Activated CD8-positive, alpha-beta memory T cell treated with anti-CD3 and anti-CD28 coated beads, Interleukin-2, amount 50 U/mL, for 4 hours (primary cell): Measurements from ENCODE around the gene ADRM1.

Experiments used
- DNase-seq: peaks from one replicate; pipeline ENCODE4 v3.0.0-alpha.2; 2020

ADRM1 gene

GRCh38 chr20:62302341-62303061 is at the start of gene ADRM1:
TSS of gene ADRM1 (plus strand) at chr20:62302997. CDS start at chr20:62303569, 572 bp downstream.
- DNase-seq, result peak; percentile 97

- DNase-seq, result no peak
Measured at GRCh38 chr20:62253398-62253797, 49.4 kb upstream of the ADRM1 start.

DNA sequence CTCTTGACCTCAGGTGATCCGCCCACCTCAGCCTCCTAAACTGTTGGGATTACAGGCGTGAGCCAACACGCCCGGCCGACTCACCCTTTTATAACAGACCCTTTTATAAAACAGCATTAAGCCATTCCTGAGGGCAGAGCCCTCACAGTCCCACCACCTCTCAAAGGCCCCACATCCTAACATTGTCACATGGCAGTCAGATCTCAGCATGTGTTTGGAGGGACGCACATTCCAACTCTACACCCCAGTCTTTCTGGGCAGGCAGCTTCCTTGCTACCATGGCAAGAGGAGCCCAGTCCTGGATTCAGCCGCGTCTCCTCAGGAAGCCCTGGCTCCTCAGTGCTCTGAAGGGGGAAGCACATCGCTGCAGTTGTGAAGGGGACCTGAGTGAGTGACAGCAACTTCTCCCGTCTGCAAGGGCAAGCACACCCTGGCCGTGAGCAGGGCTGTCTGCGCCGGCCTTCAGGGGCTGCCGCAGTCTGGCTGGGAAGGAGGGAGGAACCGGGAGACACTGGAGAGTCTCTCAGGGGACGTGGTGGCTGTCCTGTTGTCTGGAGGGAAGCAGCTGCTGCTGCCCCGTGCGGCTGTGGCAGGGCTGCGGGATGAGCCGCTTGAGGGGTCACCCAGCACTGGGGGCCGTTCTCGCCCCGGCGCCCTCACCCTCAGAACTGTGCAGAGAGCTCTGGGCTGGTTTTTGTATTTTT is 48.6 kb upstream of the ADRM1 start:
- DNase-seq, result no peak

DNA sequence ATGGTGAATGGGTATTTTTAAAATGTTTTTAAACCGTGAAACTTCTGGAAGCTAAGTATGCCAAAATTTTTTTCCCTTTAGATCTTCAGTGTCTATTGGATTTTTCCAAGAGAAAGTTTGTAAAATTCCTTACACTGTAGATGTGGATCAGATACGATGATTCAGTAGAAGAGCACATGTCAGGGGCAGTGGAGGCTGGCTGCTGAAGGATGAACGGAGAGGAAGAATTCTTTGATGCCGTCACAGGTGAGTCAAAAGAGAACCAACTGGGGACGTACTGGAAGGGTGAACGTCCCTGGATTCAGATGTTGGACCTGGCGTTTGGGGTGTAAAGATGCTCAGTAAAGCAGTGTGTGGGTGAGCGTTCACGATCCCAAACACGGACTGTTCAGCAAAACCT is 46.8 kb upstream of the ADRM1 start:
- no peak for DNase-seq

GRCh38 chr20:62258499-62259293 is 44.1 kb upstream of the ADRM1 start:
- no peak for DNase-seq

- DNase-seq, result no peak
Measured at GRCh38 chr20:62259294-62259565, 43.6 kb upstream of the ADRM1 start.

DNA sequence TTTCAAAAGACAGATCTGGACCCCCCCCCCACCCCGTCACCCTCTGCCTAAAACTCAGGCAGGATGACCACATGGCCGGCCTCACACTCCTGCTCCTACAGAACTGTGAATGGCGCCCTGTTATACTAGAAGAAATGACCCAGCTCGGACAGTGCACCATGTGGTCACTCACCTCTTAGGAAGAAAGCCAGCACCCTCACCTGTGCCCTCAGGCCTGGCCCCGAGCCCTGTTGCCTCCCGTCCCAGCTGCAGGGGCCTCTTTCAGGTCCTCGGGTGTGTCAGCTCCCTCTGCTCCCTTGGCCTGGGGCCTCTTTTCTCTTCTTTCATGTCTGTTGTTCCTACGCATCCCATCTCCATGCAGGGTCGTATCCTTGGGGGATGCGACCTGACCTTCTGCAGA is 40.7 kb upstream of the ADRM1 start:
- DNase-seq, result no peak

DNA sequence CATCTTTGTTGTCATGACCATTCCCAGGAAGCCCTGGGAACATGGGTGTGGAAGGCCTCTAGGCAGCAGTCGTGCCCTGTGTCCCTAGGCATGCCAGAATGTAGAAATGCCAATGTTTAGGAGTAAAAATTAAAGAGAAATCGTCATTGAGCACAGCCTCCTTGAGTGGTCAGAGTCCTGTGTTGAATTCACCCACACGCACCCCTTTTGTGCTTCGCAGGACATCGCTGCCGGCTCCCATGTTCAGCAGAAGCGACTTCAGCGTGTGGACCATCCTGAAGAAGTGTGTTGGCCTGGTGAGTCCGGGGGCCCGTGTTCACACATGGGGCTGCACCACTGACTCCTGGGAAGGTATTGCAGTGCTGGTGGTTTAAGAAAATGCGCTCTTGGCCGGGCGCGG is 39.4 kb upstream of the ADRM1 start:
- no peak for DNase-seq

DNA sequence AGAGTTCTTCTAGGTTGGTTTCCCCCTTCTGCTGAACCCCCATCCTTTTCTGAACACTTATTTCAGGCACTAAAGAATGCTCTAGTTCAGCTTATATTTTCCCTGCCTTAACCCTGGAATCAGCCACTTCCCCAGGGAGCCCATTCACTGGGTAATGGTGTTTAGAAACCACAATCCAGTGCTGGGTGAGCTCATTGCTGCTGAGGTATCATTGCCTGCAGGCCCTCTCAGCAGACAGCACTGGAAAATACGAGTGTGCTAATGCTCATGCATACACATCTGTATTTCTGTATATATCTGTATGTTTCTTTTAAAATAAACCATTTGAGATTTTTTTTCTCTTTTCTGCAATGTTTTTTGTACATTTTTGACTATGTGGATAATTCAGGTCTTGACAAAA is 37.4 kb upstream of the ADRM1 start:
- no peak for DNase-seq

- DNase-seq, result no peak
Measured at GRCh38 chr20:62266340-62266739, 36.5 kb upstream of the ADRM1 start.

DNA sequence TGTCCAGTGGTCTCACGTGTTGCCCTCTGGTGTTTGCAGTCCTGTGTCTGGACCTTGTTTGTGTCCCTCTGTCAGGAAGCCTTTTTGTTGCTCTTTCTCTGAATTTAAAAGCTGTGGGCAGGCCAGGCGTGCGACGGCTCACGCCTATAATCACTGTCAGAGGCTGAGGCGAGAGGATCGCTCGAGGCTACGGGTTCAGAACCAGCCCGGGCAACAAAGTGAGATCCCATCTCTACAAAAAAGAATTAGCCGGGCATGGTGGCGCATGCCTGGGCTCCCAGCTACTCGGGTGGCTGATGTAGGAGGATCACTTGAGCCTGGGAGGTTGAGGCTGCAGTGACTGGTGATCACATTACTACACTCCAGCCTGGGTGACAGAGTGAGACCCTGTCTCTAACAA is 35.9 kb upstream of the ADRM1 start:
- DNase-seq, result no peak

- no peak for DNase-seq
Measured at GRCh38 chr20:62267543-62267942, 35.3 kb upstream of the ADRM1 start.

GRCh38 chr20:62268228-62268900 is 34.4 kb upstream of the ADRM1 start:
- DNase-seq, result no peak

- no peak for DNase-seq
Measured at GRCh38 chr20:62269378-62269777, 33.4 kb upstream of the ADRM1 start.

- DNase-seq, result no peak
Measured at GRCh38 chr20:62269871-62270270, 32.9 kb upstream of the ADRM1 start.

GRCh38 chr20:62272200-62272599 is 30.6 kb upstream of the ADRM1 start:
- DNase-seq, result no peak

GRCh38 chr20:62273416-62273815 is 29.4 kb upstream of the ADRM1 start:
- no peak for DNase-seq

DNA sequence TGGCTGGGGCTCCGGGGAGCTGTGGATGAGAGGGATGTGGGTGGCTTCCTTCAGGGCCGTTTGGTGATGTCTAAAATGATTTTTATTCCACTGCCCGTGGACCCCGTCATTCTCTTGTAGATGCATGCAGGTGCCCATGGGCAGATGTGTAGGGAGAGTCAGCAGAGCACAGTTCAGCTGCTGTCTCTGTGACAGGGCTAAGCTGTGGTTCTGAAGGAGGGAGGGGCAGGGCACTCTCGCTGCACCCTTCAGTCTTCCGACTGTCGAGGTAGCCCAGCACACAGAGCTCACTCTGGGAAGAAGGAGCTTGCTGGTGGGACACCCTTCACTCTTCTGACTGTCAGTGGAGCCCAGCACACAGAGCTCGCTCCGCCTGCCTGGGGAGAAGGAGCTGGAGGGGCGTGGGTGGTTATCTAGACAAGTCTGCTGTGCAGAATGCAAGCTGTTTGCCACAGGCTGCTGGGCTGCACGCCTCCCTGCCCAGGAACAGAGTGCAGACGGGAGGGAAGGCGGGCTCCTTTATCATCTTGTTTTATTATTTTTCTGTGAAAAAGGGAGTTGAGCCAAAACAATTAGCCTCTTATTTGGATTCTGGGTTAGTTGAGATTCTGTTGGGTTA is 28.4 kb upstream of the ADRM1 start:
- no peak for DNase-seq

DNA sequence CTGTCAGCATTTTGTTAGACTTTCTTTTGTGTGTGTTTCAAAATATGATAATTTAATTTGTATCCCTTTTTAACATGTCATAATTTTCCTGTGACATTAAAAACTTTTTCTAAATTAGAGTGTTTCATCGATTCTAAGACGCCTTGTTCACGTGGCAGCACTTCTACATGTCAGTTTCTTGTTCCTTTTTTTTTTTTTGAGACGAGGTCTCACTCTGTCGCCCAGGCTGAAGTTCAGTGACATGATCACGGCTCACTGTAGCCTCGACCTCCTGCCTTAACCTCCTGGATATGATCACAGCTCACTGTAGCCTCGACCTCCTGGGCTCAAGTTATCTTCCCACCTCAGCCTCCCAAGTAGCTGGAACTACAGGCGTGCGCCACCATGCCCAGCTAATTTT is 27.6 kb upstream of the ADRM1 start:
- no peak for DNase-seq

GRCh38 chr20:62276439-62276838 is 26.4 kb upstream of the ADRM1 start:
- DNase-seq, result no peak

DNA sequence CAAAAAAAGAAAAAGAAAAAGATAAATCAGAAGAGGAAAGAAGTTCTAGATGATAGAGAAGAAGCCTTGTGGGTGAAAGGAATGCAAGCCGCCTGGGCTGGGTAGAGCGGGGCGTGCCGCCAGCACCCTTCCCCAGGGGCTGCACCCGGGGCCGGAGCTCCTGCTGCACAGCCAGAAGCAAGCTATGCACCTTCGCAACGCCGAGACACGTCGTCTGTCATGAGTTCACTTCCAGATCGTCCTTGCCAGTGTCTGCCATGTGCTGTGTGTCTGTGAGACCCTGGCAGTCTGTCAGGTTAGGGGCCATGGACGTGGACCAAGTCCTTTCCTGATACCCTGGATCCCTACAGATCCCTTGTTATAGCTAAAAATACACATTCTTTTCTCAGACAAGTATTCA is 25.5 kb upstream of the ADRM1 start:
- DNase-seq, result no peak

- DNase-seq, result no peak
Measured at GRCh38 chr20:62280303-62280702, 22.5 kb upstream of the ADRM1 start.
